SK-N-SH treated with all-trans-retinoic acid at 6 μM for 48 hours (cell line): Measurements from ENCODE around the gene SOX6.
A peak's percentile ranks its signal among the peaks of the same experiment; 100 is the strongest.

Experiments
- ATAC-seq: fragments of 200-7000 bp; cut with Tn5 transposase; 3 replicates; pipeline ENCODE4 v1.9.1; 2020; ENCODE audit warnings: mild to moderate bottlenecking, moderate library complexity
- ARNTL ChIP-seq: fragments of 450-650 bp; formaldehyde crosslinking; IDR thresholded peaks from 2 replicates; pipeline ENCODE4 v1.5.0; 2020; ENCODE audit warnings: low read depth, mild to moderate bottlenecking, moderate library complexity, borderline replicate concordance
- BACH2 ChIP-seq: fragments of 250-450 bp; sonication (Bioruptor Pico); IDR thresholded peaks from 2 replicates; pipeline ENCODE4 v1.9.0; 2021; ENCODE audit warnings: mild to moderate bottlenecking, borderline replicate concordance
- CREB5 ChIP-seq: fragments of 250-450 bp; sonication (Bioruptor Pico); IDR thresholded peaks from 2 replicates; pipeline ENCODE4 v1.5.1; 2020; ENCODE audit warnings: low read depth, mild to moderate bottlenecking, moderate library complexity
- CSDC2 ChIP-seq: fragments of 250-450 bp; sonication (Bioruptor Pico); IDR thresholded peaks from 2 replicates; pipeline ENCODE4 v1.5.0; 2020; ENCODE audit warnings: mild to moderate bottlenecking, moderate library complexity
- ESRRG ChIP-seq: fragments of 250-450 bp; sonication (Bioruptor Pico); IDR thresholded peaks from 2 replicates; pipeline ENCODE4 v1.6.1; 2021; ENCODE audit warnings: mild to moderate bottlenecking
- GLIS3 ChIP-seq: fragments of 250-450 bp; sonication (Bioruptor Pico); IDR thresholded peaks from 2 replicates; pipeline ENCODE4 v1.5.0; 2020; ENCODE audit warnings: mild to moderate bottlenecking, moderate library complexity
- ISL1 ChIP-seq: fragments of 250-450 bp; sonication (Bioruptor Pico); IDR thresholded peaks from 2 replicates; pipeline ENCODE4 v2.1.2; 2022; ENCODE audit warnings: mild to moderate bottlenecking, moderate library complexity
- OSR1 ChIP-seq: fragments of 250-450 bp; sonication (Bioruptor Pico); IDR thresholded peaks from 2 replicates; pipeline ENCODE4 v1.8.0; 2022; ENCODE audit warnings: moderate library complexity, mild to moderate bottlenecking, inconsistent platforms
- PATZ1 ChIP-seq: fragments of 250-450 bp; sonication (Bioruptor Pico); IDR thresholded peaks from 2 replicates; pipeline ENCODE4 v1.8.0; 2020; ENCODE audit warnings: mild to moderate bottlenecking, moderate library complexity, borderline replicate concordance
- POU6F1 ChIP-seq: fragments of 250-450 bp; sonication (Bioruptor Pico); IDR thresholded peaks from 2 replicates; pipeline ENCODE4 v1.8.0; 2021; ENCODE audit warnings: low read depth, mild to moderate bottlenecking, moderate library complexity, borderline replicate concordance
- PPARA ChIP-seq: fragments of 250-450 bp; sonication (Bioruptor Pico); IDR thresholded peaks from 2 replicates; pipeline ENCODE4 v1.5.0; 2020; ENCODE audit warnings: mild to moderate bottlenecking, borderline replicate concordance
- RARB ChIP-seq: fragments of 250-450 bp; sonication (Bioruptor Pico); IDR thresholded peaks from 2 replicates; pipeline ENCODE4 v1.8.0; 2021; ENCODE audit warnings: mild to moderate bottlenecking, moderate library complexity
- SNAI2 ChIP-seq: fragments of 250-450 bp; sonication (Bioruptor Pico); IDR thresholded peaks from 2 replicates; pipeline ENCODE4 v1.5.0; 2020; ENCODE audit warnings: mild to moderate bottlenecking, moderate library complexity
- TCF4 ChIP-seq: fragments of 250-450 bp; sonication (Bioruptor Pico); IDR thresholded peaks from 2 replicates; pipeline ENCODE4 v1.8.0; 2021; ENCODE audit warnings: mild to moderate bottlenecking, moderate library complexity, borderline replicate concordance
- TOX ChIP-seq: fragments of 250-450 bp; sonication (Bioruptor Pico); IDR thresholded peaks from 2 replicates; pipeline ENCODE4 v1.8.0; 2021; ENCODE audit warnings: mild to moderate bottlenecking, moderate library complexity, borderline replicate concordance
- TSHZ2 ChIP-seq: fragments of 250-450 bp; sonication (Bioruptor Pico); IDR thresholded peaks from 2 replicates; pipeline ENCODE4 v1.5.0; 2020; ENCODE audit warnings: mild to moderate bottlenecking, moderate library complexity
- ZFP3 ChIP-seq: fragments of 250-450 bp; sonication (Bioruptor Pico); IDR thresholded peaks from 2 replicates; pipeline ENCODE4 v1.5.0; 2020; ENCODE audit warnings: mild to moderate bottlenecking, moderate library complexity
- ZFP30 ChIP-seq: fragments of 450-650 bp; formaldehyde crosslinking; IDR thresholded peaks from 2 replicates; pipeline ENCODE4 v1.5.0; 2022; ENCODE audit warnings: mild to moderate bottlenecking, moderate library complexity
- ZNF565 ChIP-seq: fragments of 450-650 bp; formaldehyde crosslinking; conservative IDR thresholded peaks from 2 replicates; pipeline ENCODE4 v1.5.0; 2020; ENCODE audit warnings: low read depth, mild to moderate bottlenecking, moderate library complexity
- ZNF70 ChIP-seq: fragments of 450-650 bp; formaldehyde crosslinking; IDR thresholded peaks from 2 replicates; pipeline ENCODE4 v1.5.0; 2020; ENCODE audit warnings: mild to moderate bottlenecking, moderate library complexity
- ZNF8 ChIP-seq: fragments of 450-650 bp; formaldehyde crosslinking; IDR thresholded peaks from 2 replicates; pipeline ENCODE4 v1.5.0; 2020; ENCODE audit warnings: mild to moderate bottlenecking, moderate library complexity

Gene SOX6

GRCh38 chr11:15969281-15969680 lies 387.1 kb downstream of the SOX6 start:
- ATAC-seq = peak; percentile 95
- TF ChIP-seq TSHZ2 (CRISPR knock-in tag) (no peak), ZFP30 (CRISPR knock-in tag) (0 out of 2 replicates have a peak, but pooled peaks have one; percentile 26)

GRCh38 chr11:15968461-15969130 lies 387.8 kb downstream of the SOX6 start:
- TF ChIP-seq BACH2 (CRISPR knock-in tag) = no peak
- no peak for TF ChIP-seq RARB (CRISPR knock-in tag)
- no peak for TF ChIP-seq TSHZ2 (CRISPR knock-in tag)
- TF ChIP-seq ZNF70 = no peak
- no peak for TF ChIP-seq OSR1 (CRISPR knock-in tag)
- TF ChIP-seq TCF4 (CRISPR knock-in tag) = no peak
- no peak for TF ChIP-seq GLIS3 (CRISPR knock-in tag)
- TF ChIP-seq SNAI2 (CRISPR knock-in tag) = no peak
- TF ChIP-seq ESRRG (CRISPR knock-in tag) = no peak
- no peak for TF ChIP-seq ZFP30 (CRISPR knock-in tag)
- TF ChIP-seq PPARA (CRISPR knock-in tag) = no peak
- no peak for TF ChIP-seq PATZ1 (CRISPR knock-in tag)
- TF ChIP-seq ARNTL (CRISPR knock-in tag) = no peak
- no peak for TF ChIP-seq POU6F1 (CRISPR knock-in tag)
- no peak for TF ChIP-seq ZFP3 (CRISPR knock-in tag)
- no peak for TF ChIP-seq TOX
- TF ChIP-seq ZNF8 (CRISPR knock-in tag) = no peak
- no peak for TF ChIP-seq ZNF565 (CRISPR knock-in tag)
- no peak for TF ChIP-seq CREB5
- peak; percentile 38 for ATAC-seq

GRCh38 chr11:15967966-15968365 lies 388.4 kb downstream of the SOX6 start:
- ATAC-seq = no peak; the same call in 2 of the 3 replicates
- TF ChIP-seq PATZ1 (CRISPR knock-in tag) = no peak
- no peak for TF ChIP-seq OSR1 (CRISPR knock-in tag)
- TF ChIP-seq TOX = no peak
- TF ChIP-seq GLIS3 (CRISPR knock-in tag) = no peak
- no peak for TF ChIP-seq ISL1 (CRISPR knock-in tag)
- no peak for TF ChIP-seq CREB5
- TF ChIP-seq PPARA (CRISPR knock-in tag) = no peak
- no peak for TF ChIP-seq ESRRG (CRISPR knock-in tag)
- no peak for TF ChIP-seq SNAI2 (CRISPR knock-in tag)
- TF ChIP-seq ZNF8 (CRISPR knock-in tag) = no peak
- no peak for TF ChIP-seq TCF4 (CRISPR knock-in tag)
- no peak for TF ChIP-seq CSDC2
- no peak for TF ChIP-seq ZNF565 (CRISPR knock-in tag)
- TF ChIP-seq BACH2 (CRISPR knock-in tag) = no peak
